Forelimb muscle (tissue), 1 donor: ENCODE results near the gene SECISBP2L. TPM values are rescaled to one million over a fixed set of nuclear protein-coding genes. Genes with fewer than 3 reads are reported as not detected.

ENCODE experiments used
- DNase-seq: peaks from one replicate; pipeline ENCODE4 v3.0.0-alpha.2; 2013; ENCODE audit warnings: low read depth
- polyA plus RNA-seq: library from polyadenylated mRNA; unstranded; fragments of 120-200 nt; gene quantifications from one replicate; pipeline ENCODE4 v1.2.1, GENCODE V29; 2013; ENCODE audit not compliant: insufficient read length

SECISBP2L gene
- polyA plus RNA-seq, 1 donor, result 28.7 TPM

- peak; percentile 60 for DNase-seq
Measured at GRCh38 chr15:48963524-48964113, 82.6 kb downstream of the SECISBP2L start, which contains the start of gene SHC4. SHC4 (minus strand) TSS chr15:48963919; CDS start chr15:48963015, 904 bp downstream.

- DNase-seq, result no peak
Measured at GRCh38 chr15:48962662-48963523, 83.4 kb downstream of the SECISBP2L start.

- no peak for DNase-seq
Measured at GRCh38 chr15:48955967-48956366, 90.3 kb downstream of the SECISBP2L start.

- DNase-seq, result no peak
Measured at GRCh38 chr15:48955370-48955769, 90.9 kb downstream of the SECISBP2L start.

GRCh38 chr15:48954538-48954937, 91.7 kb downstream of the SECISBP2L start:
- no peak for DNase-seq

GRCh38 chr15:48946840-48947187, 99.4 kb downstream of the SECISBP2L start:
- DNase-seq, result no peak

GRCh38 chr15:48946074-48946839, 100.0 kb downstream of the SECISBP2L start:
- DNase-seq, result no peak

GRCh38 chr15:48945386-48945785, 100.9 kb downstream of the SECISBP2L start:
- no peak for DNase-seq

- no peak for DNase-seq
Measured at GRCh38 chr15:48941904-48942303, 104.3 kb downstream of the SECISBP2L start.

GRCh38 chr15:48940508-48940907, 105.7 kb downstream of the SECISBP2L start:
- no peak for DNase-seq

- DNase-seq, result no peak
Measured at GRCh38 chr15:48939648-48940047, 106.6 kb downstream of the SECISBP2L start.

Other genes with a start within 250 kb of the SECISBP2L start
- gene CEP152, start 235.4 kb downstream of the SECISBP2L start, polyA plus RNA-seq, result 3.5 TPM
- 240 TPM for gene EID1, start 168.3 kb downstream of the SECISBP2L start, polyA plus RNA-seq
- gene SHC4, start 82.5 kb downstream of the SECISBP2L start, polyA plus RNA-seq, result 2.3 TPM
- 102 TPM for gene COPS2, start 109.2 kb upstream of the SECISBP2L start, polyA plus RNA-seq
- gene GALK2, start 123.8 kb upstream of the SECISBP2L start, polyA plus RNA-seq, result 14.8 TPM